OCI-LY1 (cell line): ENCODE measurements around the gene MPHOSPH9.

Experiments
- CTCF ChIP-seq: fragments of 200-600 bp; sonication (generic), shearing (Covaris generic); IDR thresholded peaks from 2 replicates; pipeline ENCODE4 v1.5.1; 2017; ENCODE audit warnings: mild to moderate bottlenecking, antibody characterized with exemption, low read length, moderate library complexity, mixed read lengths
- EZH2 ChIP-seq: fragments of 200-600 bp; sonication (generic), shearing (Covaris generic); IDR thresholded peaks from 2 replicates; pipeline ENCODE4 v1.8.0; 2017; ENCODE audit warnings: borderline replicate concordance, mixed run types, mild to moderate bottlenecking, antibody characterized with exemption, low read length, moderate library complexity, mixed read lengths

GRCh38 chr12:123141615-123142517, 91.1 kb downstream of the MPHOSPH9 start:
- TF ChIP-seq CTCF, result no peak
- TF ChIP-seq EZH2, result no peak
